Bronchial smooth muscle cell (primary cell): ENCODE results near the gene LINC00305. TPM values are rescaled to one million over a fixed set of nuclear protein-coding genes. Genes with fewer than 3 reads are reported as not detected.

Experiments used
- total RNA-seq: library from RNA; depleted of rRNA; stranded (reverse); fragments of >200 nt; gene quantifications from 2 replicates; pipeline ENCODE4 v1.2.1, GENCODE V29; 2014

The LINC00305 gene
- total RNA-seq: not detected in 2 replicates

DNA sequence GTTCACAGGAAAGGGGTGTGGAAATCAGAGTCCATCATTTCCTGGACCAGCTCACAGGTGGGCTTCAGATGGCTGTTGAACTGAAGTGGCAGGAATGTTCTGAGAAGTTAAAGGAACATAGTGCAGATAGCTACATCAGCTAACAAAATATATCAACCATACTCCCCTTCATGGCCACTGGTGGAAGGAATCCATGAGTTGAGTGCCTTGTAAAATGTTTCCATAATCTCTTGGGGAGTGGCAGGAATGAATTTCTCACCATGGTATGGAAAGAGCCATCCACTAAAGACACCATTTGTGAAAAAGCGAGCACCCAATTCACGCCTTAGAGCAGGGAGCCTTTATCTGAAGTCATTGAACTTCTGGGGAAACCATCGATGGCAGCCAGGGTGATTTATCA lies at the start of gene LINC00305:
LINC00305 (minus strand) TSS at position 101 of the 400 bp plus-strand sequence.

Other genes starting within 250 kb of the LINC00305 start
- not detected in 2 replicates for gene SERPINB10, start 241.1 kb downstream of the LINC00305 start, total RNA-seq
- not detected in 2 replicates for gene HMSD, start 199.8 kb downstream of the LINC00305 start, total RNA-seq
- gene SERPINB8, start 179.0 kb downstream of the LINC00305 start, total RNA-seq: 5.8 and 8.8 TPM in 2 replicates